H7 (cell line): ENCODE results near the gene SNRNP35. TPM values are rescaled to one million over a fixed set of nuclear protein-coding genes. Genes with fewer than 3 reads are reported as not detected.
A peak's percentile ranks its signal among the peaks of the same experiment; 100 is the strongest.
"Not testable (repeated sequence)": the region's sequence is repeated elsewhere in the genome, so short reads cannot be mapped to it uniquely, and the experiment has no call there.

Experiments used
- DNase-seq: peaks from one replicate; pipeline ENCODE4 v3.0.0; 2012
- H3K27me3 ChIP-seq: 2 replicates; pipeline ENCODE4 v1.6.0; 2011; ENCODE audit warnings: mild to moderate bottlenecking, low read length; ENCODE audit not compliant: control insufficient read depth, insufficient read depth
- H3K36me3 ChIP-seq: replicated peaks from 2 replicates; pipeline ENCODE4 v1.5.1; 2011; ENCODE audit warnings: low read length; ENCODE audit not compliant: control insufficient read depth, insufficient read depth
- H3K4me3 ChIP-seq: 2 replicates; pipeline ENCODE4 v1.5.1; 2011; ENCODE audit warnings: low read depth, mild to moderate bottlenecking, control low read depth, low read length, moderate library complexity; ENCODE audit not compliant: insufficient read depth
- total RNA-seq: library from RNA; depleted of rRNA; stranded (reverse); fragments of >200 nt; shearing (Covaris generic); gene quantifications from 2 replicates; pipeline ENCODE4 v1.2.3, GENCODE V29; 2014

SNRNP35 gene
- total RNA-seq, 1 experiment from 2014 or later: 5.5 TPM

DNA sequence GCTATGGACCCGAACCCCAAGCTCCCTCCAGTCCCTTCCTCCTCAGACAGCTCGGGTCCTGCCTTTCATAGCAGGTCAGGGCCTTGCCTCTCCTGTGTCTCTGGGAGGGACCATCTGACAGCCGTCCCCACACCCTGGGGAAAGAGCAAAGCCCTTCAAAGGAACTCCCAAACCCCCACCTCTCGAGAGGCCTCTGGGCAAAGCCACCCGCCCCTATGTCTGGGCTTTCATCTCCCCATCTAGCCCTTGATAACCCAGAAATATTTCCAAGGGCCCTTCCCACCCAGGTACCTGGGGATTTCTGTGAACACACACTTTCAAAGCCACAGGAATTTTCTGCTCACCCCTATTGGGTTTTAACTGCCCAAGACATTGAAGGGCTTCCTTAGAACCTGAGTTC is 32.1 kb downstream of the SNRNP35 start:
- Histone ChIP-seq H3K4me3 (no peak overlapping the region), H3K27me3 (no peaks in the 10 kb centered on the region), H3K36me3 (no peaks in the 10 kb centered on the region)
- no peak for DNase-seq

DNA sequence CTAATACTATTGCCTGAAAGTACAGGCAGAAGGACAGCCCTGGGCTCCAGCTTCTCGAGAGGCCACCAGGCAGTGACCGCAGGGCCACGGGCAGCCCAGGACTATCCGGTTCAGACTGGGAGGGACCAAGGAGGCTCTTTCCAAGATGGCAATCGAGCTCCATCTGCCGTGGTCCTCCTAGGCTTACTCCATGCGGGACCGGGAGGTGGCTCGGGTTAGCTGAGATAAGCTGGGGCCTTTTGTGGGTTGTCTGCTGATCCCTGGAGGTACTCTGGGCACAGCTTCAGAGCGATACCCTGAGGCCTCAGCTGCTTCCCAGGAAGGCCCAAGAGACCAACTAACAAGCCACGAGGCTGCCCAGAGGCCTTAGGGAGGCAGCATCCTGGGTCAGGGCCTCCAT is 33.1 kb downstream of the SNRNP35 start:
- no peaks in the 10 kb centered on the region for H3K27me3 ChIP-seq
- no peaks in the 10 kb centered on the region for H3K36me3 ChIP-seq
- DNase-seq: peak; percentile 22
- H3K4me3 ChIP-seq: no peak overlapping the region

DNA sequence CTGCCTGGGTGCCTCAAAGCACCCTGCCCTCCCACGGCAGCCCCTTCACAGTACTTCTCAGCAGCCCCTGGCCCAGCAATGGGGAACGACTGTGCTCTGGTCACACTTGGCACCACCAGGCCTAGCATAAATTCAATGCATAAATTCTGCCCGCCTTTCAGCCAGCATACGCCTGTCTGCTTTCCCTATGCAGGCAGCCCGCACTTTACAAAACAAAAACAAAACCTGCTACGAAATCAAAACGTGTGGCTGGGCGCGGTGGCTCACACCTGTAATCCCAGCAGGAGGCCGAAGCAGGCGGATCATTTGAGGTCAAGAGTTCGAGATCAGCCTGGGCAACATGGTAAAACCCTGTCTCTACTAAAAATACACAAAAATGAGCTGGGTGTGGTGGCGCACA is 33.5 kb downstream of the SNRNP35 start:
- DNase-seq: no peak

DNA sequence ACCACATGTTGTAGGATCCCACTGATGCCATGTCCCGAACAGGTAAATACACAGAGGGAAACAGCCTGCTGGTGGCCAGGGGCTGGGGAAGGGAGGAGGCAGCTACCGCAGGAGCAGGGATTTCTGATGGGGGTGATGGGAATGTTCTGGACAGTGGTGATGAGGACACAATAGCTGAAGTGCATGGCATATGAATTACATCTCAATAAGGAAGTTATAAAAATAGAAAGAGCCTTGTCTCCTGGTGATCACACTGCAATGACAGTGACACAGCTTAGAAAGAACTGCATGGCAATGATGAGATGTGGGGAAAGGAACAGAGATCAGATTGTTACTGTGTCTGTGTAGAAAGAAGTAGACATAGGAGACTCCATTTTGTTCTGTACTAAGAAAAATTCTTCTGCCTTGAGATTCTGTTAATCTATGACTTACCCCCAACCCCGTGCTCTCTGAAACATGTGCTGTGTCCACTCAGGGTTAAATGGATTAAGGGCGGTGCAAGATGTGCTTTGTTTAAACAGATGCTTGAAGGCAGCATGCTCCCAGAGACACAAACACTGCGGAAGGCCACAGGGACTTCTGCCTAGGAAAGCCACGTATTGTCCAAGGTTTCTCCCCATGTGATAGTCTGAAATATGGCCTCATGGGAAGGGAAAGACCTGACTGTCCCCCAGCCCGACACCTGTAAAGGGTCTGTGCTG is 34.5 kb downstream of the SNRNP35 start:
- not testable (repeated sequence) for H3K4me3 ChIP-seq, DNase-seq, H3K36me3 ChIP-seq, H3K27me3 ChIP-seq

More for the DNA sequence above, 33.5 kb downstream of the SNRNP35 start:
- no peaks in the 10 kb centered on the region for H3K36me3 ChIP-seq
- no peak overlapping the region for H3K4me3 ChIP-seq
- no peaks in the 10 kb centered on the region for H3K27me3 ChIP-seq

DNA sequence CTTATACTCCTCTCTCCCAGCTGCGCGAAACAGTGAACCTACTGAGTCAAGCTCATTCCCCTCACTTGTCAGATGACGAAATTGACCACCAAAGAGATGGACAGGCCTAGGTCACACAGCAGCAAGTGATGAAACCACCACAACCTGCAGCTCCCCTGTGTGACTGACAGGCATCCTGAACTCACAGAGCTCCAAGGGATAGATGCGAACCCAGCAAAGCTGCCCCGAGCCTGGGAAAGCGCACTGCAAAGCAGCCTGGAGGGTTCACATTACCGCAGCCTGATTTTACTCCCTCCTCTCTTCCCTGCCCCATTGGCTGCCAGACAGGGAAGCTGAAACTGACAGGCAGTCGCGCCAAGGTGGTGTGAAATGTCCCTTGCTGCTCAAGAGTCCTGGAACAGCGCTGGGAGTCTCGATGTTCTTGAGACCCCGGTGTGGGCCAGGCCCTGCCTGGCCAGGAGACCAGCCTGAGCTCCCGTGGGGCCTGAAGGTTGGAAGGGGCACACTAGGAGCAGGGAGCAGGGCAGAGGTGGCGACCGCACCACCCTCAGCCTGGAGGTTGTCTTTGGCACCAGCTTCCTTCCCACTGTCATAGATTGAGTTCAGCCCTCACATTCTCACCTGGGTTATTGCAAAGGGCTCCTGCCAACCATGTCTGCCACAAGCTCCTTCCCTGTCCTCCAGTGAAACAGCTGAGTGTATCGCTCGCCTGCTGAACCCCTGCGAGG is 36.3 kb downstream of the SNRNP35 start:
- DNase-seq: peak; percentile 53
- Histone ChIP-seq H3K27me3 (no peaks in the 10 kb centered on the region), H3K4me3 (no peak overlapping the region), H3K36me3 (peaks cover 2% of the 10 kb centered on the region)

DNA sequence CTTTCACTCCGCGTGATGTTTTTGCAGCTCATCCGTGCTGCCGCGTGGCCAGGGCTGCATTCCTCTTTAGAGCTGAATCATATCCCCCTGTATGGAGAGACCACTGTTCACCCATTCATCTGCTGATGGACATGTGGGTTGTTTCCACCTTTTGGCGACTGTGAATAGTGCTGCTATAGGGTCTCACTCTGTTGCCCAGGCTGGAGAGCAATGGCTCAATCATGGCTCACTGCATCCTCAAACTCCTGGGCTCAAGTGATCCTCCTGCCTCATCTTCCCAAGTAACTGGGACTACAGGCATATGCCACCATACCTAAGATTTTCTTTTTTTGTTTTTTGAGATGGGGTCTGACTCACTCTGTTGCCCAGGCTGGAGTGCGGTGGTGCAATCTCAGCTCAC is 39.1 kb downstream of the SNRNP35 start:
- H3K4me3 ChIP-seq: no peak overlapping the region
- no peak for DNase-seq
- no peaks in the 10 kb centered on the region for H3K27me3 ChIP-seq
- peaks cover 2% of the 10 kb centered on the region for H3K36me3 ChIP-seq

DNA sequence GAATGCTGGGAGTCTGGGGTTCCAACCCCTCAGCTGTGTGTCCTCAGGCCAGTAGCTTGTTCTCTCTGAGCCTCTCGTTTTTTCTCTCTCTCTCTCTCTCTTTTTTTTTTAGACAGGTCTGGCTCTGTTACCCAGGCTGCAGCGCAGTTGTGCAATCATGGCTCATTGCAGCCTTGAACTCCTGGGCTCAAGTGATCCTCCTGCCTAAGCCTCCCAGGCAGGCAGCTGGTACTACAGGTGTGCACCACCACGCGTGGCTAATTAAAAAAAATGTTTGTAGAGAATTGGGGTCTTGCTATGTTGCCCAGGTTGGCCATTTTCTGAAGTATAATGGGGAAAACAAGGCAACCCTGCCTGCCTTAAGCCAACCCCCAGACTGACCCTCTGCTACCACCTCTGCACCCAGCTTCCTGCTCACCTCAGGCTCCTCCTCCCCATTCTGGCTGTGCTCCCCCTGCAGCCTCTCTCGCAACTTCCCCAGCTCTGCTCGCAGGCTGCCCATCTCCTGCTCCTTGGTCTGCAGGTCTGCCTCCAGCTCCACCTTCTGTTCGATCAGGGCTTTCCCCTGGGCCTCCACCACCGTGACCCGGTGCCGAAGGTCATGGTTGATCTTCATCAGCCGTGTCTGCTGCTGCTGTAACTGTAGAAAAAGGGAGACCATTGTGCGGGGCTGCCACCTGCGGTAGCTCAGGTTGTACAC is 40.3 kb downstream of the SNRNP35 start:
- Histone ChIP-seq H3K36me3 (peaks cover 2% of the 10 kb centered on the region), H3K27me3 (no peaks in the 10 kb centered on the region), H3K4me3 (no peak overlapping the region)
- no peak for DNase-seq

DNA sequence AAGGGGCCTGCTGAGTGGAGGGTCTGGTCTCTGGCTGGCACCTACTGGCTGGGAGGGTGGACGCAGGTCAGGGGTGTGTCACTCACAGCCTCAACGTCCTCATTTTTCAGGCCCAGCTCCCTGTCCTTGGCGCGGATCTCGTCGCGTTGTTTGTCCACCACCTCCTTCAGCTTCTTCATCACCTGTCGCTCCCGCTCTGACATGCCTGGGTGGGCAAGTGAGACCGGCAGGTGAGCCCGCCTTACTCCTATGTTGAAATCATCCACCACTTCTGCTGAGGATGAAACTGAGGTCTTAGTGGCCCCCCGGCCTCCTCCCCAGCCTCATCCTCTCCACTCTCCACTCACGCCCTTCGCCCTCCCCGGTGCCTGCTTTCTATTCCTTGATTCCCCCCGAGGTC is 41.4 kb downstream of the SNRNP35 start:
- H3K4me3 ChIP-seq: no peak overlapping the region
- no peak for DNase-seq
- peaks cover 2% of the 10 kb centered on the region for H3K36me3 ChIP-seq
- H3K27me3 ChIP-seq: no peaks in the 10 kb centered on the region

DNA sequence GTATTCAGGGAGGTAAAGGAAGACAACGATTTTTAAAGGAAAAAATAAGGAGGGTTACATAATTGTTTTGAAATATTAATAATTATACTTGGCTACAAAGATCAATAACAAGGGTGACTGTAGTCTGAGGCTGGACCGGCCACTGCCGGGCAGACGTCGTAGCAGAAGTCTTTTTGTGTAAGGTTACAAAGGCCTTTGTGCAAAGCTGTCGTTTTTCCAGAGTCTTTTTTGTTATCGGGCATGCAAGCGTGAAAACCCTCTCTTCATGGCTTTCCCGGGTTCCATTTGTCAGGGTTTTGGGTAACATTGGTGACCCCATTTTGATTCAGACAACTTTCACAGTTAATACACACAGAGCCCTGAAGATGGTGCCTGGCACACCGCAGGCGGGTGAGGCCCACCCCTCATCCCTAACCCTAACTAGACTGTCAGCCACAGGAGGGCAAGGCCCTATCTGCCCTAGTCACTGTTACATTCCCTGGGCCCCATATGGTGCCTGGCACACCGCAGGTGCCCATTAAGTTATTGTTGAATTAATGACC is 44.3 kb downstream of the SNRNP35 start:
- H3K4me3 ChIP-seq: no peak overlapping the region
- peaks cover 2% of the 10 kb centered on the region for H3K36me3 ChIP-seq
- H3K27me3 ChIP-seq: no peaks in the 10 kb centered on the region
- peak; percentile 17 for DNase-seq

DNA sequence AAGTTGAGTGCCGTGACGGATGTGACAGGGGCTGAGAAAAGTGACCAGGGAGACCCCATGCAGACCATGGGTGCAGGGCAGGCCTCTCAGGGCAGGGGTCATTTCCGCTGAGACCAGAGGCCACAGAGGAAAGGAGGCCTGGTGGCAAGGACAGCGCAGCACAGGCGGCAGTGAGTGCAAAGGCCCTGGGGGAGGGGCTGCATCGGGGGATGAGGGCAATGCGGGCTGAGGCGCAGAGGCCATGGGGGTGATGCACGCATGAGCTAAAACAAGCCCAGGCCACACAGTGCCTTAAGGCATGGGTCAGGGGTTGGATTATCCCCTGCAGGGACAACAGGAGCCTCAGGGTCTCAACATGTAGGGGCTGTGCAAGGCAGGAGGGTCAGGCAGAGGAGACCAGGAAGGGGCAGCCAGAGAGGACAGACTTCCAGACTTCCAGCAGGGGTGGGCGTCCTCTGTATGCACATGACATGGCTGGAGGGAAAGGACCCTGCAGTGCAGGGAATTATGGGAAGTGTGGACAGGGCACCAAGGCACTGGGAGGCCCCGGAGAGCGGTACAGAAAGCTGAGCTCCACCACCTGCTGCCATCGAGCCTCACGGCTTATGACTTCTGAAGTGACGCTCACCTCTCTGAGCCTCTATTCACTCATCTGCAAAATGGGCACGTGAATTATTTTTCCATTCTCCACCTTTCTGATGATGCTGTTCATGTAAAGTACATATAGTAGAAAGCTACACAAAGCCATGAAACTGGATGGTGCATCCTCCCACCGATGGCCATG is 48.3 kb downstream of the SNRNP35 start:
- Histone ChIP-seq H3K4me3 (no peak overlapping the region), H3K27me3 (no peaks in the 10 kb centered on the region), H3K36me3 (peaks cover 6% of the 10 kb centered on the region)
- no peak for DNase-seq

DNA sequence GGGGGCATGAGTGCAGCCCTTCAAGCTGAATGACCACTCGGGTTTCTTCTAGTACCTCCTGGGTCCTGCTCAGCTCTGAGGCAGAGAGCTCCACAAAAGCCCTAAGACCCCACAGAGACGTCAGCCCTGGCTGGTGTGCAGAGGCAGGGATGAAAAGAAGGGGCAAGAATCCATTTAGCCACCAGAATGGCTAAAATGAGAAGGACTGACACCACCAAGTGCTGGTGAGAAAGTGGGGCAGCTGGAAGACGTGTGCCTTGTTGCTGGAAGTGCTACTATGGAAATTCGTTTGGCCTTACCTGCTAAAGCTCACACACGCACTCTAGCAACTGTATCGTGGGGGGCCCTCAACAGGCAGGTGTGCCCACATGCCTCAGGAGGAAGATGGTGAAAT is 48.9 kb downstream of the SNRNP35 start:
- no peak overlapping the region for H3K4me3 ChIP-seq
- no peaks in the 10 kb centered on the region for H3K27me3 ChIP-seq
- H3K36me3 ChIP-seq: peaks cover 10% of the 10 kb centered on the region
- DNase-seq: no peak

DNA sequence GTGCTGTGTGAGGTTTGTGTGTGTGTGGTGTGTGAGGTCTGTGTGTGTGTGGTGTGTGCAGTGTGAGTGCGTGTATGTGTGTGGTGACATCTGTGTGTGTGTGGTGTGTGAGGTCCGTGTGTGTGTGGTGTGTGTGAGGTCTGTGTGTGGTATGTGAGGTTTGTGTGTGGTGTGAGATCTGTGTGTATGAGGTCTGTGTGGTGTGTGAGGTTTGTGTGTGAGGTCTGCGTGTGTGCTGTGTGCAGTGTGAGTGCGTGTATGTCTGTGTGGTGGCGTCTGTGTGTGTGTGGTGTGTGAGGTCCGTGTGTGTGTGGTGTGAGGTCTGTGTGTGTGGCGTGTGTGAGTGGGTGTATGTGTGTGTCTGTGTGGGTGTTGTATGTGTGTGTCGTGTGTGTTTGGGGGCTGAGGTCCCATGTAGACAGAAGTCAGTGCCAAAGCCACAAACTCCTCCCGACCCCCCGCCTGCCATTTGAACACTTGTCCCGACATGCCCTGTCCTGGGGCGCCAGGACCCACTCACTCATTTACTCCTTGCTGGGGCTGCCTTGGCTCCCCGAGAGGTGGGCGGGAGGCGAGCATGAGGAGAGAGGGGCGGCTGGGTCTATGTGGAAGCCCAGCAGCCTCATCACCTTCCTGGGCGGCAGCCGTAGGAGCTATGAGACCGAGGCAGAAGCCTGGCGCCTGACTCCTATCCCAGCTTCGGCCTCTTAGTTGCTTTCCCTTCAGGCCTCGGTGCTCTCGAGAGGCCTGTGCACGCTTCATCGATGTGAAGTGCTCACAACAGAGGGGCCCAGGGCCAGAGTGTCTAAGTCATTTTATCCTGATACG is 55.1 kb downstream of the SNRNP35 start:
- Histone ChIP-seq H3K36me3 (peaks cover 31% of the 10 kb centered on the region), H3K4me3 (no peak overlapping the region), H3K27me3 (no peaks in the 10 kb centered on the region)
- peak; percentile 56 for DNase-seq

DNA sequence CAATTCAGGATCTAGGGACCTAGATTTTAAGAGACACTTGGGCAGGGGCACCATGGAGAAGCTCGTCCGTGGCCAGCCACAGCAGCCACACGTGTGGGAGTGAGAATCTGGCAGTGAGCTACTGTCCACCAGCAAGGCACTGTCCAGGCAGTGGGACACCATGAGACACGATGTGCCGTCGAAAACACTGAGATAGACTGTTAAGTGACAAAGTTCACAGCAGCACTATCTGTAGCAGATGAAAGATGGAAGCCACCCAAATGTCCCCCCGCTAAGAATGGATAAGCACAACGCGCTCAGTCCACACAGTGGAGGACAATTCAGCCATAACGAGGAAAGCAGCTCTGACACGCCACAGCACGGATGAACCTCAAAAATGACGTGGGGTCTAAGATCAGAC is 55.9 kb downstream of the SNRNP35 start:
- DNase-seq: no peak
- peaks cover 33% of the 10 kb centered on the region for H3K36me3 ChIP-seq
- H3K4me3 ChIP-seq: no peak overlapping the region
- no peaks in the 10 kb centered on the region for H3K27me3 ChIP-seq
